Cardiac fibroblast (primary cell): Measurements from ENCODE around the gene ABHD13.
"Not testable (repeated sequence)": the region's sequence is repeated elsewhere in the genome, so short reads cannot be mapped to it uniquely, and the experiment has no call there.

Experiments used
- DNase-seq, 2 donors: peaks; one replicate each; pipeline versions ENCODE4 v3.0.0 to v3.0.0-alpha.2; 2010; ENCODE audit warnings: low read depth in 2 of 2
- H3K4me3 ChIP-seq, 2 donors: replicated peaks in 1 of 2; 1 replicate in 1 of 2; 2 replicates in 1 of 2; pipeline ENCODE4 v1.5.1; 2011; ENCODE audit warnings: low read depth in 2 of 2, low read length in 2 of 2, mild to moderate bottlenecking in 2 of 2, moderate library complexity in 1 of 2
- TF ChIP-seq, protein P1 (sequence below): IDR thresholded peaks from one replicate; pipeline ENCODE4 v1.5.1; 2011; ENCODE audit warnings: low read depth, mild to moderate bottlenecking, low read length, inconsistent platforms

ABHD13 gene

DNA sequence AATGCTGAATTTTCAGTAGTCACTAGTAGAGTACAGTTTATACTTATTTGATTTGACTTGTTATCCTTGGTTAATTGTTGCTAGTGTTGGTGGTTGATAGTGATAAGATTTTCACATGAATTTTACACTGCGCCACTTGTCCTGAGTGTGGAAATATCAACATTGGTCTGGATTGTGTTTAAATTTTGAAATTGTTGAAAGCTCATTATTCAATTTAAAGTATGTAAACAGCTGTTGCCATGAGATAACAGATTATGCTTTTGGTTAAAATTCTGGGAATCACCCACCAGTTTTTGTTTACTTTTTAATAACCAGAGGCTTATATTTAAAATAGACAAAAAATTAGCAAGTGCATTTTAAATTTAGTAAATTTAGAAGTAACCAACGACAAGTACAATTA is 39.1 kb downstream of the ABHD13 start:
- DNase-seq, result no peak
- no peak overlapping the region for H3K4me3 ChIP-seq
- TF ChIP-seq, protein P1, sequence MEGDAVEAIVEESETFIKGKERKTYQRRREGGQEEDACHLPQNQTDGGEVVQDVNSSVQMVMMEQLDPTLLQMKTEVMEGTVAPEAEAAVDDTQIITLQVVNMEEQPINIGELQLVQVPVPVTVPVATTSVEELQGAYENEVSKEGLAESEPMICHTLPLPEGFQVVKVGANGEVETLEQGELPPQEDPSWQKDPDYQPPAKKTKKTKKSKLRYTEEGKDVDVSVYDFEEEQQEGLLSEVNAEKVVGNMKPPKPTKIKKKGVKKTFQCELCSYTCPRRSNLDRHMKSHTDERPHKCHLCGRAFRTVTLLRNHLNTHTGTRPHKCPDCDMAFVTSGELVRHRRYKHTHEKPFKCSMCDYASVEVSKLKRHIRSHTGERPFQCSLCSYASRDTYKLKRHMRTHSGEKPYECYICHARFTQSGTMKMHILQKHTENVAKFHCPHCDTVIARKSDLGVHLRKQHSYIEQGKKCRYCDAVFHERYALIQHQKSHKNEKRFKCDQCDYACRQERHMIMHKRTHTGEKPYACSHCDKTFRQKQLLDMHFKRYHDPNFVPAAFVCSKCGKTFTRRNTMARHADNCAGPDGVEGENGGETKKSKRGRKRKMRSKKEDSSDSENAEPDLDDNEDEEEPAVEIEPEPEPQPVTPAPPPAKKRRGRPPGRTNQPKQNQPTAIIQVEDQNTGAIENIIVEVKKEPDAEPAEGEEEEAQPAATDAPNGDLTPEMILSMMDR, result no peak

DNA sequence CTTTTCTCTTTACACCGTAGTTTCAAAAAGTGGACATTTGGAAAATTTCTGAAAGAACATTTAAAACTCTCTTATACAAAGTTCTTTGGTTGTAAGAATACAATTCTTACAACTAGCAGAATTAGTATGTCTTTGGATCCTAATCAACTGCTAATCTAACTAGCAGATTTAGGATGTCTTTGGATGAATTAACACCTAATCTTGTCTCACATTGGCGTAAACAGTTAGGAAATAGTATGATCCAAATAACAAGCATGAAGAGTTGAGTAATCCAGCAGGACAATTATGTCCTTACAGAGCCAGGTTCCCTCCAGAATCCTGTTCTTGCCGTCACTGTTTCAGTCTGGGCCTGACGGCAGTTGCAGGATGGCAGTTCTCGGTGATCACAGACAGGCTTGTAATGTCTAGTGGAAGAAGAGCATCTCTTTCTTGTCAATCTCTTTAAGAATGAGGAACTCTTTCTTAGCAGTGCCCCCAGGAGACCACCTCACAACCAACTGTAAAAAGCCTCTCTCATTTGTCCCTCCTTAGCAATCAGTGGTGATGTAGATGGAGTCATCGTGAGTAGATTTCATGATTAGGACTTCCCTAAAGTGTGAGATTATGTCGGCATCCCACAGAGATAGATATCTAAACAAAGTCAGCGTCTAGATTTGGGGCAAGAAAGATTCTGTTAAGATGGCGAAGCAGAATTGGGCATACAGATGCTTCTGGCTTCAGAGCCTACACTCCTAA is 45.6 kb downstream of the ABHD13 start:
- no peak overlapping the region for H3K4me3 ChIP-seq
- DNase-seq, result no peak
- TF ChIP-seq, protein P1, result no peak

DNA sequence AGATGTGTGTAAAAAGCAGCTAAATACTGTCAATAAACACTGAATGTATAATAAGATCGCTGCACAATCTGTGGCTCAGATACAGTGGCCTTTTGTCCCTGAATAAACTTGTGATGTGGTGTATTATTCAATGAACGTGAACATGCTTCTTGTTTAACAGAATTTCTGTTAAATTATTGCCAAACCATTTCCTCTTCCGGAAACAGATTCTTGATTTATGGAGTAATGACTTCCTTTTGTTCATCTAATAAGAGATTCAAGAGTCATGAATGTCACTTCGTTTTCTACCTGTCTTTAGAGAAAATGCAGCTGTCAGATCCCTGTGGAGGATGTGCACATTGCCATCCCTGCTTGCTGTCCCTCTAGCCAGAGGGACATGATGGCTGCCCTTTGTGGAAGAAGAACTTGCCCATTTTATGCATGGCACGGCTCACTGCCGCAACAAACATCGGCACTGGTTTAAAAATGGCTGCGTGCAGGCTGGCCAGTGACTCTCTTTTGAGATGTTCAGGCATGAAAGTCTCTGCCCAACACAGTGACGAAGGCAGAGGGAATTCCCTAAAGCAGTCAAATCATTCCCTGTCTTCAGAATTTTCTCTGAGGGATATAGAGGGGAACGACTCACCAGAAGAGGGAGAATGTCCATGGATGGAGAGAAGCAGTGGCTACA is 48.3 kb downstream of the ABHD13 start:
- no peak overlapping the region for H3K4me3 ChIP-seq
- no peak for DNase-seq
- TF ChIP-seq, protein P1, result no peak

DNA sequence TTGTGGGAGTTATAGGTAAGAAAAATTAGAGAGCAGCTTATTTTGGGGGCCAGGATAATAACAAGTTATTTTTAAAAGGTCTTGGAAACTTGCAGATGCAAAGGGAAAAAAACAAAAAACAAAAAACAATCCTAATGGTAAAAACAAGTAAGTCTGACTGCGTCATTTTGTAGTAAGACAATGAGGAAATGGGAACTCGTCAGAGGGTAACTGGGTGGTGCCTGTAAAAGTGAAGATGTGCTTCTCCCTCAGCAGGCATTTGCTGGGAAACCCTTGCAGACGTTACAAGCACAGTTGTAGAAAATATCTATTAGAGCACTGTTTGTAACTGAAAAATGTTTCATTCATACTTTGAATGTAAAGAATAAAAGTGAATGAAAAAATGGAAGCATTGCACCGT is 49.2 kb downstream of the ABHD13 start:
- H3K4me3 ChIP-seq, result no peak overlapping the region
- TF ChIP-seq, protein P1, result no peak
- no peak for DNase-seq

DNA sequence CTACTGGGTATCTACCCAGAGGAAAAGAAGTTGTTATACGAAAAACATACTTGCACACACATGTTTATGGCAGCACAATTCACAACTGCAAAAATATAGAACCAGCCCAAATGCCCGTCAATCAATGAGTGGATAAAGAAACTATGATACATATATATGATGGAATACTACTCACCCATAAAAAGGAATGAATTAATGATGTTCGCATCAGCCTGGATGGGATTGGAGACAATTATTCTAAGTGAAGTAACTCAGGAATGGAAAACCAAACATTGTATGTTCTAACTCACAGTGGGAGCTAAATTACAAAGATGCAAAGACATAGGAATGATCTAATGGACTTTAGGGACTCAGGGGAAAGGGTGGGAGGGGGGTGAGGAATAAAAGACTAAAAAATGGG is 49.7 kb downstream of the ABHD13 start:
- DNase-seq, H3K4me3 ChIP-seq: not testable (repeated sequence)

DNA sequence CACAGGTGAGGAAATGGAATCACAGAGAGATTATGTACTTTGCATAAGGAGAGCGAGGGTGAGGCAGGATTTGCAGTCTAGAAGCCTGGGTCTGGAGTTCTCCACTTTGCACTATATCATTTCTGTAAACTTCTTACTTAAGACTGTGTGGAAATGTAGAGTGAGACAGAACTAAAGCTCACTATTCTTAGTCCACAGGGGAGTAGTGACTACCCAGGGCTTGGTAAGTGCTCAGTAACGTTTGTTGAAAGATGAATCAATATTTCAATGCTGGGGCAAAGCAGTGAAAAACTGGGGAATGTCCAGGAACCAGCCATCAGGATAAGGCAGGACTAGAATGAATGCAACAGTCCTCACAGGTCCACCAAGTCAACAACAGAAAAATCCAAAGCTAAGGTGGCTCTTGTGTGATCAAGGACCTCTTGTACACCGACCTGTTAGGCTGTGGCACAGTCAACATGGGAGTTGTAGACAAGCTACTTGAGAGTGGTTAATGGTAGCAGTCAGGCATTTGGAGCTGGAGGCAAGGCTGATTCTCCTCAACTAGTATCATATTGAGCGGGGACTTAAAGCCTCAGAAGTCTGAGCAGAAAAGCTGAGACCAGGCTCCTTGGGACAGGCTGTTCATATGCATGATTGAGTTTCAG is 50.4 kb downstream of the ABHD13 start:
- no peak for DNase-seq
- TF ChIP-seq, protein P1, result no peak
- no peak overlapping the region for H3K4me3 ChIP-seq
